ENCODE data around the gene VPS4B. TPM values are rescaled to one million over a fixed set of nuclear protein-coding genes. Genes with fewer than 3 reads are reported as not detected.

The VPS4B gene
- polyA plus RNA-seq, 2 of the 4 experiments (the other 2 are of a cell fraction) = 21.8 to 24.2 TPM

- no peak for TF ChIP-seq EP300 (IDR thresholded peaks at IDR 0.05)
- no peak for TF ChIP-seq ESRRA (IDR thresholded peaks at IDR 0.05; ENCODE audit: borderline replicate concordance, low read length)
These were observed 9.3 kb downstream of the VPS4B start (continued) for GRCh38 chr18:63412953-63413352.

GRCh38 chr18:63410792-63411191 is 11.5 kb downstream of the VPS4B start:
- no peak for ATAC-seq
- POLR2A ChIA-PET = interaction anchor here (1.3 kb wide), 1 partner anchor 11 kb away, joined by 4 read pairs; the partner anchor contains the start of gene VPS4B
- H3K4me3 ChIP-seq = no peak overlapping the region

DNA sequence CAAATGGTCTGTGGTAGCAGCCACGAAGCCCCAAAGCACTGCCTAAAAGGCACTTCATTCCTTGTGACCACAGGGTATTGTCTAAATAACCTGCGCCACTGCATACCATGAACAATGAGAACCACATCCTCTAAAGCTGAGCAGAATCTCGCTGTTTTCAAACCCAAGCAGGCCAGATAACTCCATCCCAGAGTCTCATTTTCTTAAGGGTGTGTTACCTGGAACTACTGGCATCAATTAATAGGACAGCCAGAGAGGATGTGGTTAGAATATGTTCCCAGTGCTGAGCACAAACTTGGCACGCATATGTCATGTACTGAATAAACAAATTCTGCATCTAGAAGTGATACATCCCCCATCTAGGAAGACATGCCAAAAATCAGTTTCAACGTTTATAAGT is 13.0 kb downstream of the VPS4B start:
- no peak overlapping the region for H3K4me3 ChIP-seq
- no peak for DNase-seq (ENCODE audit: low read depth in 1 of 2, low spot score in 1 of 2)
- no peak overlapping the region for H3K4me2 ChIP-seq
- TF ChIP-seq KDM1A (IDR thresholded peaks at IDR 0.05; ENCODE audit: low read depth) (no peak), E2F6 (IDR thresholded peaks at IDR 0.05; ENCODE audit: borderline replicate concordance, low read depth) (no peak), MAFK (IDR thresholded peaks at IDR 0.05; ENCODE audit: partially characterized antibody) (no peak), BHLHE40 (IDR thresholded peaks at IDR 0.05; ENCODE audit: low read depth, low read length) (no peak), CEBPB (IDR thresholded peaks at IDR 0.05) (no peak)
- H3K27ac ChIP-seq = no peak overlapping the region
- ATAC-seq = no peak
- FAIRE-seq = no peak
- CTCF ChIA-PET = no interaction called here
- POLR2A ChIA-PET = no interaction called here
- WGBS (ENCODE audit: missing lambda C conversion rate) = 82% methylated on average over 4 of the region's 5 CpGs
- no peaks in the 10 kb centered on the region for H3K9me3 ChIP-seq
- H3K4me1 ChIP-seq = peaks cover 7% of the 10 kb centered on the region; the same call in 1 of the 3 replicates

More at GRCh38 chr18:63410792-63411191, 11.5 kb downstream of the VPS4B start:
- Histone ChIP-seq H3K4me2 (no peak overlapping the region), H3K4me1 (peaks cover 7% of the 10 kb centered on the region; the same call in 1 of the 3 replicates), H3K9me3 (no peaks in the 10 kb centered on the region), H3K27ac (no peak overlapping the region)
- CTCF ChIA-PET = interaction anchor here (0.6 to 1.7 kb wide), 6 partner anchors 10 to 256 kb away, joined by 3 to 4 read pairs (median 3); no protein-coding TSS in a partner anchor
- DNase-seq (ENCODE audit: low read depth in 1 of 2, low spot score in 1 of 2) (no peak), FAIRE-seq (no peak)
- WGBS (ENCODE audit: missing lambda C conversion rate) = 68% methylated on average over 4 of the region's 4 CpGs
- TF ChIP-seq ZSCAN20 (CRISPR knock-in tag; IDR thresholded peaks at IDR 0.05) (no peak), RARB (CRISPR knock-in tag; IDR thresholded peaks at IDR 0.05) (no peak), FOSL2 (IDR thresholded peaks at IDR 0.05) (no peak), FOSL2 (CRISPR knock-in tag; IDR thresholded peaks at IDR 0.05) (peak; percentile 48; the same call in 1 of the 2 replicates)

GRCh38 chr18:63407734-63408133 is 14.5 kb downstream of the VPS4B start:
- no peak for TF ChIP-seq CHD4 (IDR thresholded peaks at IDR 0.05; ENCODE audit: borderline replicate concordance)
- TF ChIP-seq POLR2AphosphoS2 (conservative IDR thresholded peaks at IDR 0.05; ENCODE audit: low read length) = no peak
- no peak for TF ChIP-seq MAFK (IDR thresholded peaks at IDR 0.05; ENCODE audit: partially characterized antibody)
- TF ChIP-seq JUN (IDR thresholded peaks at IDR 0.05) = no peak
- no peak for TF ChIP-seq MYC (IDR thresholded peaks at IDR 0.05; ENCODE audit: borderline replicate concordance, low read length)
- no peak for ATAC-seq
- H3K27ac ChIP-seq = no peak overlapping the region

GRCh38 chr18:63405986-63406385 is 16.3 kb downstream of the VPS4B start:
- no peak for FAIRE-seq
- POLR2A ChIA-PET = no interaction called here
- no peaks in the 10 kb centered on the region for H3K9me3 ChIP-seq
- DNase-seq (ENCODE audit: low read depth in 1 of 2, low spot score in 1 of 2) = no peak
- H3K4me1 ChIP-seq = peaks cover 3% of the 10 kb centered on the region; the same call in 1 of the 3 replicates
- TF ChIP-seq KDM5A (IDR thresholded peaks at IDR 0.05) = no peak
- TF ChIP-seq HOXB13 (CRISPR knock-in tag; IDR thresholded peaks at IDR 0.05; ENCODE audit: low read depth) = no peak
- TF ChIP-seq ATOH8 (CRISPR knock-in tag; IDR thresholded peaks at IDR 0.05; ENCODE audit: low read depth) = no peak
- no peak for TF ChIP-seq HOXA7 (CRISPR knock-in tag; IDR thresholded peaks at IDR 0.05)
- TF ChIP-seq EHF (CRISPR knock-in tag; IDR thresholded peaks at IDR 0.05) = no peak
- no peak overlapping the region for H3K27ac ChIP-seq
- no peak for ATAC-seq
- 91% methylated on average over 3 of the region's 3 CpGs for WGBS (ENCODE audit: missing lambda C conversion rate)
- no peak overlapping the region for H3K4me2 ChIP-seq
- CTCF ChIA-PET = no interaction called here
- H3K4me3 ChIP-seq = no peak overlapping the region

More at GRCh38 chr18:63407734-63408133, 14.5 kb downstream of the VPS4B start:
- ChIA-PET POLR2A (no interaction called here), CTCF (interaction anchor here (0.6 kb wide), 1 partner anchor 12 kb away, joined by 3 read pairs; no protein-coding TSS in a partner anchor)
- peaks cover 7% of the 10 kb centered on the region; the same call in 1 of the 3 replicates for H3K4me1 ChIP-seq
- DNase-seq (ENCODE audit: low read depth in 1 of 2, low spot score in 1 of 2) = no peak
- no peak for FAIRE-seq
- H3K4me3 ChIP-seq = no peak overlapping the region
- WGBS (ENCODE audit: missing lambda C conversion rate) = 48% methylated on average over 1 of the region's 1 CpG
- no peak overlapping the region for H3K4me2 ChIP-seq
- no peaks in the 10 kb centered on the region for H3K9me3 ChIP-seq
